ENCODE data around the gene MTCL1.

GRCh38 chr18:8800876-8801262 is 95.5 kb downstream of the MTCL1 start:
- TF ChIP-seq EZH2 (IDR thresholded peaks at IDR 0.05; ENCODE audit: borderline replicate concordance, low read depth, low read length, severe bottlenecking) (no peak), CTCF (IDR thresholded peaks at IDR 0.05; ENCODE audit: borderline replicate concordance, extremely low read depth, low read length, poor library complexity, severe bottlenecking) (no peak)
